Endodermal cell (in vitro differentiated cells): Measurements from ENCODE around the gene GPR50. TPM values are rescaled to one million over a fixed set of nuclear protein-coding genes. Genes with fewer than 3 reads are reported as not detected.

ENCODE experiments used
- DNase-seq: peaks from one replicate; pipeline ENCODE4 v3.0.0-alpha.2; 2017
- H3K27ac ChIP-seq: 2 replicates; pipeline ENCODE4 v1.5.1; 2013; ENCODE audit warnings: mild to moderate bottlenecking, low read depth, low read length, moderate library complexity
- H3K27me3 ChIP-seq: 2 replicates; pipeline ENCODE4 v1.6.1; 2013; ENCODE audit warnings: mild to moderate bottlenecking, low read length, moderate library complexity; ENCODE audit not compliant: insufficient read depth, control insufficient read depth, poor library complexity, severe bottlenecking
- H3K36me3 ChIP-seq: 2 replicates; pipeline ENCODE4 v1.7.0; 2013; ENCODE audit warnings: mild to moderate bottlenecking, low read length, moderate library complexity; ENCODE audit not compliant: control insufficient read depth, insufficient read depth
- H3K4me1 ChIP-seq: one replicate; pipeline ENCODE4 v1.7.0; 2013; ENCODE audit warnings: low read length; ENCODE audit not compliant: control insufficient read depth, insufficient read depth
- H3K4me3 ChIP-seq: 2 replicates; pipeline ENCODE4 v1.5.1; 2013; ENCODE audit warnings: mild to moderate bottlenecking, low read length, moderate library complexity
- H3K9ac ChIP-seq: 2 replicates; pipeline ENCODE4 v1.6.1; 2013; ENCODE audit warnings: mild to moderate bottlenecking, low read length, moderate library complexity; ENCODE audit not compliant: poor library complexity, severe bottlenecking; ENCODE audit errors: extremely low read depth
- H3K9me3 ChIP-seq: 2 replicates; pipeline ENCODE4 v1.6.1; 2013; ENCODE audit warnings: mild to moderate bottlenecking, low read length, moderate library complexity; ENCODE audit not compliant: control insufficient read depth
- H3K27ac Mint-ChIP-seq: 2 replicates; pipeline ENCODE4 v1.8.0; 2020; ENCODE audit warnings: mixed read lengths
- H3K27me3 Mint-ChIP-seq: 2 replicates; pipeline ENCODE4 v1.8.0; 2021; ENCODE audit warnings: mild to moderate bottlenecking, mixed read lengths; ENCODE audit not compliant: insufficient read depth
- H3K36me3 Mint-ChIP-seq: 2 replicates; pipeline ENCODE4 v1.8.0; 2020; ENCODE audit warnings: low read depth, mixed read lengths
- H3K4me1 Mint-ChIP-seq: 2 replicates; pipeline ENCODE4 v1.8.0; 2020; ENCODE audit warnings: mixed read lengths
- H3K4me3 Mint-ChIP-seq: 2 replicates; pipeline ENCODE4 v1.8.0; 2020; ENCODE audit warnings: mild to moderate bottlenecking, moderate library complexity, mixed read lengths
- H3K9me3 Mint-ChIP-seq: 2 replicates; pipeline ENCODE4 v1.8.0; 2020; ENCODE audit warnings: mild to moderate bottlenecking, mixed read lengths
- WGBS, 2 experiments: methylation state at CpG; one replicate each; pipeline versions ENCODE4 v1.1.5 to v1.1.7; 2013; ENCODE audit warnings: missing lambda C conversion rate in 2 of 2, mixed read lengths in 1 of 2; ENCODE audit not compliant: insufficient coverage in 1 of 2, insufficient read length in 1 of 2; 5-methylcytosine and 5-hydroxymethylcytosine counted together
- long read RNA-seq, 4 experiments: library from polyadenylated mRNA in 2 of 4; library from RNA in 1 of 4; library from capped mRNA in 1 of 4; stranded (forward) in 3 of 4; unstranded in 1 of 4; transcript quantifications; one replicate each; pipeline ENCODE4 v2.0.0, GENCODE V29; 2020 to 2021; ENCODE audit warnings: inconsistent platforms in 1 of 4
- polyA plus RNA-seq, 2 experiments: library from polyadenylated mRNA; stranded (reverse); fragments of 50-300 nt; gene quantifications; one replicate each; pipeline ENCODE4 v1.2.3, GENCODE V29; 2013
- total RNA-seq, 2 donors: library from RNA; stranded (reverse); fragmentation: NEBNext Ultra II Directional in 1 of 2; extraction: Animal tissue kit (Norgen Biotek cat#: 25700) in 1 of 2; gene quantifications; 2 replicates in 1 of 2; 3 replicates in 1 of 2; pipeline ENCODE4 v1.2.1, GENCODE V29; 2021
- TF ChIP-seq, protein P1 (sequence below): fragments of 200-600 bp; sonication (generic); conservative IDR thresholded peaks from 2 replicates; pipeline ENCODE4 v1.5.0; 2021; ENCODE audit warnings: antibody characterized with exemption, mild to moderate bottlenecking

The GPR50 gene
- total RNA-seq = under 1 TPM; 0.18 to 0.70 TPM
- polyA plus RNA-seq (2013, experiment 1 of 2) = 0.96 TPM
- 1.2 TPM for polyA plus RNA-seq (2013, experiment 2 of 2)
- long read RNA-seq, experiment 1 = 0 reads
- long read RNA-seq, experiment 2, partial matches to known transcripts = 0 of 2 reads
- long read RNA-seq, experiment 2, other reads (novel, unspliced or antisense) = 1 of 2 reads
- long read RNA-seq, experiment 3 = 0 reads
- long read RNA-seq, experiment 4, partial matches to known transcripts = 0 of 1 reads
- long read RNA-seq, experiment 4, other reads (novel, unspliced or antisense) = 1 of 1 reads

DNA sequence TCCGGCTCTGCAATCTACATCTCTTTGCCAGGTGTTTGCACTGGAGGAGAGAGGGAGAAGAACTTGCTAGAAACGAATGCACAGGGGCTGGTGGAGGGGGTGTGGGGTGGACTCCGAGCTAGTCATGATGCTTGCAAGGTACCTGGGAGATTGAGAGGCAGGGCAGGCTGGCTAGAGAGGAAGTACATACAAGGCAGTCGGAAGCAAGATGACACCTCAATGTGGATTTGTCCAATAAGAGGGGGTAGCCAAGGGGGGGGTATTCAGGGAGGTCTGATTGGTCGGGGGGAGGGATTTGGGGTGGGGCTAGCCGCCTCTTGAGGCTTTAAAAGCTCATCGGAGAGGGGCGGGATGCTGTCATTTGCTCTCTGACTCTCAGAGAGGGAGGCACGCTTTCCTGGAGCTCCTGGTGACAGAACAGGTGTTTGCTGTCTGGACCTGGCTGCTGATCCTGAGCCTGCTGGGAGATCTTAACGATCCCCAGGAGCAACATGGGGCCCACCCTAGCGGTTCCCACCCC, at the start of gene GPR50:
Gene GPR50, plus strand, starts transcription at position 354 of the 520 bp plus-strand sequence. Its CDS starts 138 bp downstream, at position 492.
- Mint-ChIP-seq H3K4me1 (peaks cover 2% of the 10 kb centered on the region), H3K4me3 (peak within 1 kb of the TSS; percentile 55), H3K36me3 (no peaks in the 10 kb centered on the region), H3K27me3 (peaks cover 97% of the 10 kb centered on the region), H3K27ac (no peak within 1 kb of the TSS), H3K9me3 (peaks cover 66% of the 10 kb centered on the region)
- TF ChIP-seq, protein P1, sequence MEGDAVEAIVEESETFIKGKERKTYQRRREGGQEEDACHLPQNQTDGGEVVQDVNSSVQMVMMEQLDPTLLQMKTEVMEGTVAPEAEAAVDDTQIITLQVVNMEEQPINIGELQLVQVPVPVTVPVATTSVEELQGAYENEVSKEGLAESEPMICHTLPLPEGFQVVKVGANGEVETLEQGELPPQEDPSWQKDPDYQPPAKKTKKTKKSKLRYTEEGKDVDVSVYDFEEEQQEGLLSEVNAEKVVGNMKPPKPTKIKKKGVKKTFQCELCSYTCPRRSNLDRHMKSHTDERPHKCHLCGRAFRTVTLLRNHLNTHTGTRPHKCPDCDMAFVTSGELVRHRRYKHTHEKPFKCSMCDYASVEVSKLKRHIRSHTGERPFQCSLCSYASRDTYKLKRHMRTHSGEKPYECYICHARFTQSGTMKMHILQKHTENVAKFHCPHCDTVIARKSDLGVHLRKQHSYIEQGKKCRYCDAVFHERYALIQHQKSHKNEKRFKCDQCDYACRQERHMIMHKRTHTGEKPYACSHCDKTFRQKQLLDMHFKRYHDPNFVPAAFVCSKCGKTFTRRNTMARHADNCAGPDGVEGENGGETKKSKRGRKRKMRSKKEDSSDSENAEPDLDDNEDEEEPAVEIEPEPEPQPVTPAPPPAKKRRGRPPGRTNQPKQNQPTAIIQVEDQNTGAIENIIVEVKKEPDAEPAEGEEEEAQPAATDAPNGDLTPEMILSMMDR = no peak
- Histone ChIP-seq H3K27ac (no peak within 1 kb of the TSS), H3K27me3 (peaks cover 82% of the 10 kb centered on the region), H3K9ac (no peak within 1 kb of the TSS), H3K4me1 (no peaks in the 10 kb centered on the region), H3K4me3 (peak within 1 kb of the TSS; percentile 76), H3K9me3 (no peaks in the 10 kb centered on the region), H3K36me3 (no peaks in the 10 kb centered on the region)
- WGBS, 2 experiments = 23% methylated on average over 11 of the region's 11 CpGs; no CpG with 5 or more reads in 1 of the 2 experiments
- DNase-seq = no peak

DNA sequence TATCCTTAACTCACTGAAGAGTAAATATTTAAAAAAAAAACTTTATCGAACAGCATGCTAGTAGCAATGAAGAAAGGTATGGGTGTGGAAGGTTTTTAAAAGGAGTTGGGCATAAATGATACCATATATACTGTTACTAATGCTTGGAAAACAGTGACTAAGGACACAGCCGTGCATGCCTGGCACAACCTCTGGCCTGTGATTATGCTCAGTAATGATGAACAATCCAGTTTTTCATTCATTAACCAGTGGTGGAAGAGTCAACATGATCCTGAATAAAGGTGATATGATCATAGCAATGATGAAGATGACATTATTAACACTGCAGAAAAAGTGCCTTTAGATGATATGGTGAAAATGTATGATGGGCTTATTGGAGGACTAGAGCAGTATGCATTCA, 43.9 kb upstream of the GPR50 start:
- 86 to 100% methylated on average over 1 to 2 of the region's 2 CpGs for WGBS, 2 experiments
- Mint-ChIP-seq H3K4me1 (no peaks in the 10 kb centered on the region), H3K27me3 (peaks cover 4% of the 10 kb centered on the region), H3K9me3 (peaks cover 56% of the 10 kb centered on the region), H3K36me3 (no peaks in the 10 kb centered on the region), H3K4me3 (no peak overlapping the region), H3K27ac (no peak overlapping the region)
- no peak overlapping the region for H3K4me3 ChIP-seq
- no peaks in the 10 kb centered on the region for H3K4me1 ChIP-seq
- no peak overlapping the region for H3K27ac ChIP-seq
- TF ChIP-seq, protein P1 = no peak
- no peaks in the 10 kb centered on the region for H3K27me3 ChIP-seq
- H3K9ac ChIP-seq = no peak overlapping the region
- DNase-seq = no peak
- no peaks in the 10 kb centered on the region for H3K36me3 ChIP-seq
- H3K9me3 ChIP-seq = no peaks in the 10 kb centered on the region

DNA sequence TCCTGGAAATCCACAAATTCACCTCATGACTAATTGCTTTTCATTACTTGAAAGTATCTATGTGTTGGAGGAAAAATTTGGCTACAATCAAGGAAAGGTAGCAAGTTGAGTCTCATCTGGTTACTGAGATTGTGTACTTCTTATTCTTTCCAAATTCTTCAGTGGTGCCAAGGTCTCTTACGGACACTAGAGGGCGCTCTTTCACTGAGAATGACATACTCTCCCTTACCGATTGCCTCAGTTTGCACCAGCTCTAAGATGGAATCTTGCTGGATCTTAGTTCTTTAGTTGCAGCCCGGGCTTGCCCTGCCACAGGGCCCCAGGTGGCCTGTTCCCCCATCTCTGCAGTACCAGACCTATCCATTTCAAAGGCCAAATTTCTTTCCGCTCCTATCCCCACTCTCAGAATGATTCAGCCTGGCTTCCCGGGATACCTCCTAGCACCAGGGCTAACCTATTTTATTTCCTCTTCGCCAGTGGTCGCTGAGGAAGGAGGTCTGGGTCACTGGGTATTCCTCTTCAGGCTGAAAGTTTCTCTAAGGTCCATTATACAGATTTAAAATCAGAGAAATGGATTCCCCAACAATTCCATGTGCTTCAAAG, 24.6 kb upstream of the GPR50 start:
- Histone ChIP-seq H3K4me1 (no peaks in the 10 kb centered on the region), H3K9ac (no peak overlapping the region), H3K9me3 (no peaks in the 10 kb centered on the region), H3K4me3 (no peak overlapping the region), H3K27ac (no peak overlapping the region), H3K27me3 (peaks cover 35% of the 10 kb centered on the region), H3K36me3 (no peaks in the 10 kb centered on the region)
- H3K4me1 Mint-ChIP-seq = no peaks in the 10 kb centered on the region
- H3K4me3 Mint-ChIP-seq = no peak overlapping the region
- peaks cover 42% of the 10 kb centered on the region for H3K9me3 Mint-ChIP-seq
- WGBS, 2 experiments = 46 to 53% methylated on average over 8 of the region's 8 CpGs
- TF ChIP-seq, protein P1 = peak; percentile 85
- H3K27ac Mint-ChIP-seq = no peak overlapping the region
- peak; percentile 57 for DNase-seq
- peaks cover 67% of the 10 kb centered on the region for H3K27me3 Mint-ChIP-seq
- no peaks in the 10 kb centered on the region for H3K36me3 Mint-ChIP-seq
